Uterus (tissue), 4 donors: ENCODE data around the gene FOXE1. TPM values are rescaled to one million over a fixed set of nuclear protein-coding genes. Genes with fewer than 3 reads are reported as not detected.

Experiments used
- DNase-seq, 2 donors: peaks; one replicate each; pipeline ENCODE4 v3.0.0-alpha.2; 2019 to 2020
- H3K27ac ChIP-seq, 2 donors: fragments of 200-600 bp; sonication (generic); 1 replicate in 1 of 2; 2 replicates in 1 of 2; pipeline ENCODE4 v1.5.1; 2016 to 2018
- H3K27me3 ChIP-seq, 2 donors: fragments of 200-600 bp; sonication (generic); one replicate each; pipeline ENCODE4 v1.5.1; 2018 to 2019; ENCODE audit warnings: control low read depth in 1 of 2
- H3K36me3 ChIP-seq, 2 donors: fragments of 200-600 bp; sonication (generic); one replicate each; pipeline ENCODE4 v1.5.1; 2019; ENCODE audit warnings: control low read depth in 1 of 2
- H3K4me1 ChIP-seq, 2 donors: fragments of 200-600 bp; sonication (generic); one replicate each; pipeline ENCODE4 v1.5.1; 2018 to 2019; ENCODE audit warnings: control low read depth in 1 of 2
- H3K4me3 ChIP-seq, 2 donors: fragments of 200-600 bp; sonication (generic); 1 replicate in 1 of 2; 2 replicates in 1 of 2; pipeline ENCODE4 v1.5.1; 2018 to 2019; ENCODE audit warnings: mild to moderate bottlenecking in 1 of 2
- H3K9me3 ChIP-seq, 2 donors: fragments of 200-600 bp; sonication (generic); one replicate each; pipeline ENCODE4 v1.5.1; 2019; ENCODE audit warnings: control low read depth in 1 of 2
- CTCF ChIP-seq, 4 experiments: fragments of 200-600 bp in 2 of 4; fragments of 450-650 bp in 2 of 4; sonication (generic) in 2 of 4; IDR thresholded peaks; one replicate each; pipeline ENCODE4 v1.5.1; 2016 to 2019; ENCODE audit warnings: antibody characterized with exemption in 4 of 4, mild to moderate bottlenecking in 2 of 4, moderate library complexity in 1 of 4
- POLR2A ChIP-seq, 2 donors: fragments of 450-650 bp; IDR thresholded peaks; one replicate each; pipeline ENCODE4 v1.6.1; 2016; ENCODE audit warnings: antibody characterized with exemption in 2 of 2, mild to moderate bottlenecking in 1 of 2, moderate library complexity in 1 of 2
- intact Hi-C: fragments of 100-400 bp; cut with DNase I; formaldehyde crosslinking; loops from one replicate; pipeline ENCODE4 v1.15.1; 2023; ENCODE audit warnings: low total_unique reads
- total RNA-seq, 4 donors: library from RNA; depleted of rRNA in 3 of 4; stranded (reverse); fragments of >200 nt in 3 of 4; gene quantifications; one replicate each; pipeline versions ENCODE4 v1.1.0 to v1.2.4, GENCODE V29; 2014 to 2023
- donor health status: DM: yes; HTN: yes; CAD: no.

The FOXE1 gene
- total RNA-seq, 4 donors from 2014 or later, result not detected

GRCh38 chr9:97848215-97848479 is 4.9 kb upstream of the FOXE1 start:
- H3K27ac ChIP-seq, result no peak overlapping the region
- H3K27me3 ChIP-seq, result peaks cover 5 to 51% of the 10 kb centered on the region in 2 donors
- TF ChIP-seq CTCF (IDR thresholded peaks at IDR 0.05) (no peak), POLR2A (IDR thresholded peaks at IDR 0.05) (no peak)
- peaks cover 0 to 4% of the 10 kb centered on the region in 2 donors for H3K4me1 ChIP-seq
- H3K4me3 ChIP-seq, result no peak overlapping the region
- H3K9me3 ChIP-seq, result no peaks in the 10 kb centered on the region
- H3K36me3 ChIP-seq, result no peaks in the 10 kb centered on the region
- intact Hi-C loops, result no loop called here
- DNase-seq, result no peak

- DNase-seq, result no peak
- Histone ChIP-seq H3K27ac (no peak overlapping the region), H3K36me3 (no peaks in the 10 kb centered on the region), H3K4me1 (peaks cover 0 to 6% of the 10 kb centered on the region in 2 donors), H3K9me3 (no peaks in the 10 kb centered on the region), H3K4me3 (no peak overlapping the region), H3K27me3 (peaks cover 6 to 51% of the 10 kb centered on the region in 2 donors)
- no peak for TF ChIP-seq CTCF (IDR thresholded peaks at IDR 0.05)
- TF ChIP-seq POLR2A (IDR thresholded peaks at IDR 0.05), result no peak
- intact Hi-C loops, result no loop called here
Measured at GRCh38 chr9:97848480-97849237, 4.4 kb upstream of the FOXE1 start.

- H3K4me3 ChIP-seq, result no peak overlapping the region
- no peaks in the 10 kb centered on the region for H3K36me3 ChIP-seq
- H3K27me3 ChIP-seq, result peaks cover 6 to 55% of the 10 kb centered on the region in 2 donors
- no peak overlapping the region for H3K27ac ChIP-seq
- H3K9me3 ChIP-seq, result no peaks in the 10 kb centered on the region
- H3K4me1 ChIP-seq, result peaks cover 0 to 14% of the 10 kb centered on the region in 2 donors
- no peak for TF ChIP-seq CTCF (IDR thresholded peaks at IDR 0.05)
- no peak for TF ChIP-seq POLR2A (IDR thresholded peaks at IDR 0.05)
- DNase-seq, result no peak
- intact Hi-C loops, result no loop called here
Measured at GRCh38 chr9:97849980-97850379, 3.0 kb upstream of the FOXE1 start.

GRCh38 chr9:97850746-97851445 is 2.1 kb upstream of the FOXE1 start:
- Histone ChIP-seq H3K27me3 (peaks cover 6 to 64% of the 10 kb centered on the region in 2 donors), H3K4me3 (no peak overlapping the region), H3K4me1 (peaks cover 0 to 14% of the 10 kb centered on the region in 2 donors), H3K9me3 (no peaks in the 10 kb centered on the region), H3K36me3 (no peaks in the 10 kb centered on the region), H3K27ac (no peak overlapping the region)
- no peak for DNase-seq
- no peak for TF ChIP-seq CTCF (IDR thresholded peaks at IDR 0.05)
- TF ChIP-seq POLR2A (IDR thresholded peaks at IDR 0.05), result no peak
- intact Hi-C loops, result no loop called here

GRCh38 chr9:97851446-97851883 is 1.6 kb upstream of the FOXE1 start:
- Histone ChIP-seq H3K36me3 (no peaks in the 10 kb centered on the region), H3K27ac (no peak overlapping the region), H3K4me3 (no peak overlapping the region), H3K27me3 (peaks cover 6 to 70% of the 10 kb centered on the region in 2 donors), H3K4me1 (peaks cover 0 to 14% of the 10 kb centered on the region in 2 donors), H3K9me3 (no peaks in the 10 kb centered on the region)
- intact Hi-C loops, result no loop called here
- no peak for DNase-seq
- TF ChIP-seq CTCF (IDR thresholded peaks at IDR 0.05) (no peak), POLR2A (IDR thresholded peaks at IDR 0.05) (no peak)
